Choroid plexus epithelial cell (primary cell): ENCODE results near the gene ABLIM2.

Source experiments
- DNase-seq: peaks from one replicate; pipeline ENCODE4 v3.0.0-alpha.2; 2010; ENCODE audit warnings: low read depth
- H3K4me3 ChIP-seq: 2 replicates; pipeline ENCODE4 v1.5.1; 2011; ENCODE audit warnings: low read depth, mild to moderate bottlenecking, control low read depth, low read length, moderate library complexity
- CTCF ChIP-seq: conservative IDR thresholded peaks from 2 replicates; pipeline ENCODE4 v1.5.1; 2011; ENCODE audit warnings: low read depth, mild to moderate bottlenecking, control low read depth, inconsistent platforms, low read length, moderate library complexity

The ABLIM2 gene

GRCh38 chr4:8061145-8061544, 97.5 kb downstream of the ABLIM2 start:
- DNase-seq, result no peak
- no peak for TF ChIP-seq CTCF
- no peak overlapping the region for H3K4me3 ChIP-seq

GRCh38 chr4:8060632-8061031, 98.0 kb downstream of the ABLIM2 start:
- TF ChIP-seq CTCF, result no peak
- H3K4me3 ChIP-seq, result no peak overlapping the region
- DNase-seq, result no peak

- DNase-seq, result no peak
- H3K4me3 ChIP-seq, result no peak overlapping the region
- TF ChIP-seq CTCF, result no peak
Observed at GRCh38 chr4:8058031-8058479, 100.6 kb downstream of the ABLIM2 start.

GRCh38 chr4:8055206-8055605, 103.4 kb downstream of the ABLIM2 start:
- TF ChIP-seq CTCF, result no peak
- DNase-seq, result no peak

GRCh38 chr4:8053688-8054449, 104.7 kb downstream of the ABLIM2 start:
- H3K4me3 ChIP-seq, result no peak overlapping the region

More at GRCh38 chr4:8055206-8055605, 103.4 kb downstream of the ABLIM2 start:
- H3K4me3 ChIP-seq, result no peak overlapping the region

GRCh38 chr4:8052160-8052691, 106.4 kb downstream of the ABLIM2 start:
- no peak overlapping the region for H3K4me3 ChIP-seq
- no peak for TF ChIP-seq CTCF
- DNase-seq, result no peak

More at GRCh38 chr4:8053688-8054449, 104.7 kb downstream of the ABLIM2 start:
- TF ChIP-seq CTCF, result no peak
- DNase-seq, result no peak

GRCh38 chr4:8051644-8052043, 107.0 kb downstream of the ABLIM2 start:
- no peak for TF ChIP-seq CTCF
- no peak overlapping the region for H3K4me3 ChIP-seq
- no peak for DNase-seq
